Keratinocyte (primary cell): ENCODE data around the gene OTOA. TPM values are rescaled to one million over a fixed set of nuclear protein-coding genes. Genes with fewer than 3 reads are reported as not detected.

Experiments
- DNase-seq: peaks from one replicate; pipeline ENCODE4 v3.0.0-alpha.2; 2011; ENCODE audit warnings: low read depth, missing footprints, low spot score
- FAIRE-seq: peaks from 2 replicates; lab custom pipeline; 2011; peaks lifted over from hg19 to GRCh38; lab: Jason Lieb, UNC
- H2AFZ ChIP-seq: 2 replicates; pipeline ENCODE4 v1.6.0; 2012; ENCODE audit warnings: low read length, control low read depth, inconsistent platforms; ENCODE audit not compliant: control insufficient read depth
- H3K27ac ChIP-seq: 2 replicates; pipeline ENCODE4 v1.5.1; 2011; ENCODE audit warnings: low read length; ENCODE audit not compliant: control insufficient read depth, insufficient read depth
- H3K27me3 ChIP-seq: 3 replicates; pipeline ENCODE4 v1.6.0; 2011; ENCODE audit warnings: low read length; ENCODE audit not compliant: control insufficient read depth, insufficient read depth; ENCODE audit errors: extremely low read depth
- H3K36me3 ChIP-seq, 2 experiments: 2 replicates in 1 of 2; 3 replicates in 1 of 2; pipeline ENCODE4 v1.5.1; 2011; ENCODE audit warnings: low read length in 2 of 2, mild to moderate bottlenecking in 1 of 2; ENCODE audit not compliant: control insufficient read depth in 2 of 2, insufficient read depth in 2 of 2; ENCODE audit errors: extremely low read depth in 1 of 2
- H3K4me1 ChIP-seq: 3 replicates; pipeline ENCODE4 v1.5.1; 2011; ENCODE audit warnings: low read length; ENCODE audit not compliant: control insufficient read depth, insufficient read depth; ENCODE audit errors: extremely low read depth
- H3K4me2 ChIP-seq: 3 replicates; pipeline ENCODE4 v1.6.0; 2011; ENCODE audit warnings: low read depth, low read length; ENCODE audit not compliant: control insufficient read depth, insufficient read depth; ENCODE audit errors: extremely low read depth
- H3K4me3 ChIP-seq, 3 experiments: fragments of 200-600 bp in 1 of 3; sonication (generic) in 1 of 3; 2 replicates in 2 of 3; 3 replicates in 1 of 3; pipeline ENCODE4 v1.5.1; 2011 to 2016; ENCODE audit warnings: low read length in 3 of 3, mild to moderate bottlenecking in 3 of 3, control low read depth in 2 of 3, inconsistent platforms in 1 of 3, low read depth in 1 of 3, mixed read lengths in 1 of 3, mixed run types in 1 of 3, moderate library complexity in 1 of 3; ENCODE audit not compliant: control insufficient read depth in 2 of 3, insufficient read depth in 2 of 3; ENCODE audit errors: extremely low read depth in 1 of 3
- H3K79me2 ChIP-seq: 2 replicates; pipeline ENCODE4 v1.6.0; 2012; ENCODE audit warnings: low read length; ENCODE audit not compliant: control insufficient read depth, insufficient read depth
- H3K9ac ChIP-seq: 3 replicates; pipeline ENCODE4 v1.6.0; 2011; ENCODE audit warnings: low read length; ENCODE audit not compliant: control insufficient read depth, insufficient read depth; ENCODE audit errors: extremely low read depth
- H3K9me1 ChIP-seq: 3 replicates; pipeline ENCODE4 v1.6.0; 2011; ENCODE audit warnings: low read length; ENCODE audit not compliant: control insufficient read depth, insufficient read depth; ENCODE audit errors: extremely low read depth
- H3K9me3 ChIP-seq: 2 replicates; pipeline ENCODE4 v1.5.1; 2012; ENCODE audit warnings: low read depth, low read length; ENCODE audit not compliant: control insufficient read depth
- H4K20me1 ChIP-seq: 3 replicates; pipeline ENCODE4 v1.6.0; 2011; ENCODE audit warnings: low read length; ENCODE audit not compliant: control insufficient read depth, insufficient read depth; ENCODE audit errors: extremely low read depth
- CTCF ChIP-seq, 3 experiments: IDR thresholded peaks in 1 of 3; conservative IDR thresholded peaks in 1 of 3; optimal IDR thresholded peaks in 1 of 3; 2 replicates in 2 of 3; 3 replicates in 1 of 3; pipeline versions ENCODE3 to v1.5.1; 2011; ENCODE audit warnings: low read length in 3 of 3, mild to moderate bottlenecking in 3 of 3, moderate library complexity in 2 of 3, control low read depth in 1 of 3, inconsistent platforms in 1 of 3; ENCODE audit not compliant: insufficient read depth in 2 of 3; ENCODE audit errors: extremely low read depth in 1 of 3
- EZH2 ChIP-seq: IDR thresholded peaks from one replicate; pipeline ENCODE4 v1.6.1; 2012; ENCODE audit warnings: inconsistent platforms, mild to moderate bottlenecking, low read length, moderate library complexity
- dilution Hi-C: fragments of 300-500 bp; cut with MboI; formaldehyde crosslinking; loops from one replicate; pipeline ENCODE4 v1.7.0; 2020; ENCODE audit warnings: low sequenced_read_pairs; ENCODE audit not compliant: extremely low pct_ligation_motif_present
- polyA plus RNA-seq, 5 experiments: library from polyadenylated mRNA; depleted of rRNA in 3 of 5; stranded (reverse) in 3 of 5; stranded (forward) in 1 of 5; unstranded in 1 of 5; fragments of >200 nt; gene quantifications; 1 replicate in 1 of 5; 2 replicates in 3 of 5; 3 replicates in 1 of 5; pipeline versions ENCODE4 v1.2.1 to v1.2.3, GENCODE V29; 2011 to 2012; ENCODE audit warnings: missing spikeins in 2 of 5, low read depth in 1 of 5, low replicate concordance in 1 of 5

Gene OTOA
- polyA plus RNA-seq, 1 donor (not counting 4 experiments of a cell fraction or from before 2014, with no cell fraction given), result not detected

- no peak overlapping the region for H3K4me2 ChIP-seq
- H3K4me1 ChIP-seq, result peaks cover 23% of the 10 kb centered on the region
Measured at GRCh38 chr16:21642861-21643260, 20.9 kb upstream of the OTOA start.

DNA sequence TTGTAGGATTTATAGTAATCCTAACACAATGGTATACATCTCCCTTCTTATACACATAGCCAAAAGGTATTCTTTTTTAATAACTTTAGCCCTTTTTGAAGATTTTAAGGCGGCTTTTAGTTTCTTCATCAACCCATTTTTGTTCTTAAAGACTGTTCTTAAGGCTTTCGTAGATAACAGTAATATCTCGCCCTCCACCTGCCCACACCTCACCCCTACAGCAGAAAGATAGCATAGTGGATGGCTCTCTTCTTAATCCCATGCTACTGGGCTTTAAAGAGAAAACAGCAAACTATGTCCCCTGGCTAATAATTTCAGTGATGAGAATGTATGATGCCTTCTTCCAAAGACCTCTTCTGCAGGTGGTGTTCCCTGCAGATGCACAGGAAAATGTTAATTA is 20.0 kb upstream of the OTOA start:
- peaks cover 14% of the 10 kb centered on the region for H3K79me2 ChIP-seq
- H2AFZ ChIP-seq, result no peak overlapping the region
- peaks cover 4% of the 10 kb centered on the region for H4K20me1 ChIP-seq
- TF ChIP-seq EZH2 (no peak), CTCF (optimal IDR thresholded peaks at IDR 0.05 in 1 of 3, IDR thresholded peaks at IDR 0.05 in 1 of 3, conservative IDR thresholded peaks at IDR 0.05 in 1 of 3; ENCODE audit: extremely low read depth in 1 of 3, insufficient read depth in 2 of 3, low read length in 3 of 3) (no peak)
- H3K4me2 ChIP-seq, result no peak overlapping the region
- peaks cover 16% of the 10 kb centered on the region for H3K4me1 ChIP-seq
- H3K27ac ChIP-seq, result no peak overlapping the region
- peaks cover 4 to 6% of the 10 kb centered on the region in 2 experiments for H3K36me3 ChIP-seq
- DNase-seq, result no peak
- H3K9me1 ChIP-seq, result no peaks in the 10 kb centered on the region
- FAIRE-seq, result no peak
- H3K9me3 ChIP-seq, result no peaks in the 10 kb centered on the region
- no peak overlapping the region for H3K9ac ChIP-seq
- H3K4me3 ChIP-seq, result no peak overlapping the region
- dilution Hi-C loops, result no loop called here
- H3K27me3 ChIP-seq, result no peaks in the 10 kb centered on the region

More at GRCh38 chr16:21642861-21643260, 20.9 kb upstream of the OTOA start:
- Histone ChIP-seq H3K27ac (no peak overlapping the region), H3K9me3 (no peaks in the 10 kb centered on the region), H3K9me1 (no peaks in the 10 kb centered on the region), H3K9ac (no peak overlapping the region), H3K27me3 (no peaks in the 10 kb centered on the region), H3K36me3 (peaks cover 0 to 6% of the 10 kb centered on the region in 2 experiments), H3K79me2 (peaks cover 14% of the 10 kb centered on the region), H4K20me1 (peaks cover 4% of the 10 kb centered on the region), H3K4me3 (no peak overlapping the region), H2AFZ (no peak overlapping the region)
- TF ChIP-seq CTCF (optimal IDR thresholded peaks at IDR 0.05 in 1 of 3, IDR thresholded peaks at IDR 0.05 in 1 of 3, conservative IDR thresholded peaks at IDR 0.05 in 1 of 3; ENCODE audit: extremely low read depth in 1 of 3, insufficient read depth in 2 of 3, low read length in 3 of 3) (no peak), EZH2 (no peak)
- FAIRE-seq (no peak), DNase-seq (no peak)
- dilution Hi-C loops, result no loop called here
